HG02588 (cell line): ENCODE data around the gene NR6A1.
"Not testable (repeated sequence)": the region's sequence is repeated elsewhere in the genome, so short reads cannot be mapped to it uniquely, and the experiment has no call there.

ENCODE experiments used
- ATAC-seq: cut with Tn5 transposase; IDR thresholded peaks from one replicate; pipeline ENCODE4 v1.9.1; 2021; ENCODE audit warnings: mild to moderate bottlenecking, moderate library complexity; ENCODE audit not compliant: unreplicated experiment

The NR6A1 gene

GRCh38 chr9:124778575-124779367 lies 7.7 kb upstream of the NR6A1 start:
- no peak for ATAC-seq

GRCh38 chr9:124776954-124777648 lies 6.0 kb upstream of the NR6A1 start, which contains the start of gene OLFML2A:
OLFML2A (plus strand) TSS chr9:124777133; CDS start chr9:124777271, 138 bp downstream.
- no peak for ATAC-seq

GRCh38 chr9:124776618-124776953 lies 5.5 kb upstream of the NR6A1 start:
- no peak for ATAC-seq

GRCh38 chr9:124774129-124774978 lies 3.2 kb upstream of the NR6A1 start:
- ATAC-seq = no peak

GRCh38 chr9:124773473-124774128 lies 2.5 kb upstream of the NR6A1 start:
- ATAC-seq = no peak

- ATAC-seq = not testable (repeated sequence)
These were observed 1.8 kb upstream of the NR6A1 start for GRCh38 chr9:124772877-124773276.

GRCh38 chr9:124771867-124772679 lies 962 bp upstream of the NR6A1 start:
- ATAC-seq = no peak

- ATAC-seq = no peak
These were observed 621 bp downstream of the NR6A1 start for GRCh38 chr9:124770359-124771020.

GRCh38 chr9:124769549-124770358 lies 1.4 kb downstream of the NR6A1 start:
- no peak for ATAC-seq

- no peak for ATAC-seq
These were observed 2.2 kb downstream of the NR6A1 start for GRCh38 chr9:124768750-124769548.

GRCh38 chr9:124768334-124768733 lies 2.8 kb downstream of the NR6A1 start:
- ATAC-seq = no peak

GRCh38 chr9:124767821-124768220 lies 3.3 kb downstream of the NR6A1 start:
- no peak for ATAC-seq

GRCh38 chr9:124766815-124767554 lies 4.1 kb downstream of the NR6A1 start:
- no peak for ATAC-seq

- no peak for ATAC-seq
These were observed 4.8 kb downstream of the NR6A1 start for GRCh38 chr9:124766326-124766725.

GRCh38 chr9:124765439-124765835 lies 5.7 kb downstream of the NR6A1 start:
- no peak for ATAC-seq

- ATAC-seq = no peak
These were observed 6.2 kb downstream of the NR6A1 start for GRCh38 chr9:124764774-124765438.

- ATAC-seq = no peak
These were observed 8.5 kb downstream of the NR6A1 start for GRCh38 chr9:124762633-124763032.
